T-cell (primary cell): Measurements from ENCODE around the gene DENND2A. TPM values are rescaled to one million over a fixed set of nuclear protein-coding genes. Genes with fewer than 3 reads are reported as not detected.
"Not testable (repeated sequence)": the region's sequence is repeated elsewhere in the genome, so short reads cannot be mapped to it uniquely, and the experiment has no call there.

Experiments used
- ATAC-seq, 4 experiments: fragments of 200-7000 bp in 3 of 4; fragments of 150-1000 bp in 1 of 4; cut with Tn5 transposase; replicated peaks in 1 of 4; 1 replicate in 3 of 4; 2 replicates in 1 of 4; pipeline ENCODE4 v1.10.0; 2021; ENCODE audit warnings: moderate library complexity in 3 of 4, mild to moderate bottlenecking in 2 of 4, moderate number of reproducible peaks in 1 of 4
- CTCF ChIA-PET, 2 donors: fragments of 300-600 bp; sonication (Branson Sonifier 250); formaldehyde crosslinking; loops; one replicate each; lab custom pipeline; 2022; ENCODE audit warnings: antibody characterized with exemption in 2 of 2; lab: Charles Lee
- POLR2A ChIA-PET, 2 donors: fragments of 300-600 bp; sonication (Branson Sonifier 250); formaldehyde crosslinking; loops; one replicate each; lab custom pipeline; 2022; ENCODE audit warnings: antibody characterized with exemption in 2 of 2; lab: Charles Lee
- DNase-seq, 35 experiments: peaks; one replicate each; pipeline versions ENCODE4 v3.0.0 to v3.0.0-alpha.2; 2013 to 2023
- H3K27ac ChIP-seq: one replicate; pipeline ENCODE4 v1.5.1; 2013; ENCODE audit warnings: low read length
- H3K27me3 ChIP-seq, 2 experiments: replicated peaks in 1 of 2; 1 replicate in 1 of 2; 2 replicates in 1 of 2; pipeline versions ENCODE4 v1.6.1 to v1.7.0; 2013; ENCODE audit warnings: low read length in 1 of 2, mixed read lengths in 1 of 2; ENCODE audit not compliant: control insufficient read depth in 2 of 2, insufficient read depth in 2 of 2; ENCODE audit errors: extremely low read depth in 1 of 2
- H3K36me3 ChIP-seq, 2 donors: 1 replicate in 1 of 2; 2 replicates in 1 of 2; pipeline versions ENCODE4 v1.6.1 to v1.7.0; 2013; ENCODE audit warnings: low read length in 1 of 2; ENCODE audit not compliant: control insufficient read depth in 2 of 2, insufficient read depth in 1 of 2; ENCODE audit errors: extremely low read depth in 1 of 2
- H3K4me1 ChIP-seq, 2 experiments: 1 replicate in 1 of 2; 2 replicates in 1 of 2; pipeline versions ENCODE4 v1.6.1 to v1.7.0; 2013; ENCODE audit warnings: low read length in 2 of 2, mixed read lengths in 1 of 2; ENCODE audit not compliant: insufficient read depth in 2 of 2, control insufficient read depth in 1 of 2; ENCODE audit errors: extremely low read depth in 1 of 2
- H3K4me3 ChIP-seq, 2 donors: 1 replicate in 1 of 2; 2 replicates in 1 of 2; pipeline versions ENCODE4 v1.5.1 to v1.7.0; 2013; ENCODE audit warnings: mild to moderate bottlenecking in 2 of 2, low read length in 1 of 2, moderate library complexity in 1 of 2; ENCODE audit not compliant: control insufficient read depth in 1 of 2; ENCODE audit errors: extremely low read depth in 1 of 2
- H3K9me3 ChIP-seq: 2 replicates; pipeline ENCODE4 v1.7.0; 2013
- H3K27ac Mint-ChIP-seq, 2 donors: one replicate each; pipeline ENCODE4 v1.8.0; 2020 to 2021; ENCODE audit warnings: mild to moderate bottlenecking in 2 of 2, mixed read lengths in 2 of 2
- H3K27me3 Mint-ChIP-seq, 2 donors: one replicate each; pipeline ENCODE4 v1.8.0; 2021 to 2022; ENCODE audit warnings: mixed read lengths in 2 of 2
- H3K36me3 Mint-ChIP-seq: one replicate; pipeline ENCODE4 v1.8.0; 2021; ENCODE audit warnings: mixed read lengths
- H3K4me1 Mint-ChIP-seq, 3 donors: one replicate each; pipeline ENCODE4 v1.8.0; 2020 to 2022; ENCODE audit warnings: mixed read lengths in 3 of 3, mild to moderate bottlenecking in 1 of 3
- H3K4me3 Mint-ChIP-seq, 3 donors: one replicate each; pipeline ENCODE4 v1.8.0; 2020 to 2022; ENCODE audit warnings: mild to moderate bottlenecking in 3 of 3, mixed read lengths in 3 of 3, moderate library complexity in 3 of 3
- H3K9me3 Mint-ChIP-seq, 3 donors: one replicate each; pipeline ENCODE4 v1.8.0; 2020 to 2022; ENCODE audit warnings: mixed read lengths in 3 of 3
- WGBS: methylation state at CpG from one replicate; pipeline ENCODE4 v1.1.5; 2013; ENCODE audit warnings: missing lambda C conversion rate; ENCODE audit not compliant: insufficient coverage; 5-methylcytosine and 5-hydroxymethylcytosine counted together
- total RNA-seq, 35 experiments: library from RNA in 6 of 35; stranded (reverse) in 6 of 35; fragments of 120-200 nt in 1 of 35; gene quantifications; one replicate each; pipeline versions ENCODE4 v1.2.1 to v1.2.4 and lab custom pipeline; 2013 to 2026

The DENND2A gene
- total RNA-seq, 5 donors from 2014 or later (not counting 1 experiment from before 2014, with no cell fraction given), result 0.09 TPM; not detected in 4

DNA sequence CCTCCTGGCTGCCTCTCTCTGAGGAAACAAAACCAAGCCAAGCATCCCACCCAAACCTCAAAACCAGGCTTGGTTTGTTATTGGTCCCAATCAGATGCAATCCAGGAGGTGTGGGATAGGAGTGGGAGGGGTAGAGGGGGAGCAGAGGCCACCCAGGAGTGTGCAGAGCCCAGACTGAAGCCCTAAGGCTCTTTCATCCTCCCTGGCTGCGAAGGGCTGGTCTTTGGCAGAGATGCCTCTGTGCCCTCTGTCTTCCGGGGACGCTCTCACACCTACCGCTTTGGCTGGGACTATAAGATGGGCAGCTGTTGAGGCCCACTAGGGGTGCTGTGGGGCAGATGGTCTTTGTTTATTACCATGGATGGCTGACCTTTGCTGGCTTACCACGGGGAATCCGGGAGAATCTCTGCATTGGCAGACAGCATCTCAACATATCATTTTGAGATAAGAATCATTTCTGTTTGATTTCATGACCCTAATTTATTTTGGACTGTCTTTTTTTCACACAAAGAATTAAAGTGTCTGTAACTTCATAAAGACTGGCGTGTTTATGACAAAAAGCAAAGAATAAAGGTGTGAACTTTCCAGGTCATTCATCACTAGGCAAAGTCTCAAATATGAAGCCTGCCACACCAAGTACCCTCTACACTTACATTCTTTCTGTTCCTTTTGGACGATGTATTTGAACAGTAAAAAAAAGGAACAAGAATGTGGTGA is 6.5 kb upstream of the DENND2A start:
- DNase-seq (peak in 23 of 35 experiments; percentile 12 to 56 (median 23)), ATAC-seq (peak; percentile 83 to 92 (median 88))
- no peak overlapping the region for H3K27ac ChIP-seq
- no peaks in the 10 kb centered on the region for H3K9me3 ChIP-seq
- H3K4me3 ChIP-seq, result no peak overlapping the region
- no CpG with 5 or more reads among the region's 8 CpGs for WGBS
- Mint-ChIP-seq H3K4me1 (peaks cover 5 to 7% (median 7%) of the 10 kb centered on the region in 3 donors), H3K36me3 (no peaks in the 10 kb centered on the region), H3K27ac (no peak overlapping the region), H3K27me3 (peaks cover 18 to 22% of the 10 kb centered on the region in 2 donors), H3K9me3 (no peaks in the 10 kb centered on the region), H3K4me3 (no peak overlapping the region)
- H3K4me1 ChIP-seq, result peaks cover 0 to 8% of the 10 kb centered on the region in 2 experiments
- H3K36me3 ChIP-seq, result no peaks in the 10 kb centered on the region
- ChIA-PET POLR2A (no interaction called here), CTCF (interaction anchor here (0.6 to 0.8 kb wide), 3 partner anchors 122 to 1948 kb away, joined by 3 to 7 read pairs (median 4); no protein-coding TSS in a partner anchor)
- peaks cover 0 to 38% of the 10 kb centered on the region in 2 experiments for H3K27me3 ChIP-seq

DNA sequence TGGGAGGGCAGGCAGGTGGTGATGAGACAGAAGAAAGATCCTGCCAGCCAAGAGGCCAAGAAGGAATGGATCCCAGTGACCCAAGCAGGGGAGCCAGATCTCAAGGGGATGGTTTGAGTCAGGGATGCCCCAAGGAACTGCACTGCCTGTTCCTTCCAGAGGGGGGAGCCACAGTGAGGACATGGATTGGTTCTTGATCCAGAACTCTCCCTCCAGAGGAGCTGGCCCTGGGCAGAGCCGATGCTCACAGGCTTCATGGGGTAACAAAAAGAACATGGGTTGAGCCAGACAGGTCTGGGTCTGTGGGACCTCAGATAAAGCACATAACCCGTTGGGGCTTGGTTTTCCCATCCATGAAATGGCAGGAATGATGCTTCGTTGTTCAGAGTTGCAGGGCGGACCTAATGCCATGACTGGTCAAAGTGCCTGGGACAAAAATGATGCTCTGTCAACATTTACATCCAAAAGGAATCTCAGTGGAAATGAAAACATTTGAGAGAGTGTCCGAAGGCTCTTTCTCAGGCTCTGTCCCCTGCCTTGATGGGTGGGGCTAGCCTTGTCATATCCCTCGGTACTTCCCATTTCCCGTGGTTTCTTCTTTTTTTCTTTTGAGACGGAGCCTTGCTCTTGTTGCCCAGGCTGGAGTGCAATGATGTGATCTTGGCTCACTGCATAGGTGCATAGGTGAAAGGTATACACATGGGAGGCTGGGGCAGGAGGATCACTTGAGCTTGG is 4.7 kb upstream of the DENND2A start:
- 62% methylated on average over 3 of the region's 8 CpGs for WGBS
- ChIA-PET CTCF (no interaction called here), POLR2A (no interaction called here)
- Histone ChIP-seq H3K27me3 (peaks cover 2 to 45% of the 10 kb centered on the region in 2 experiments), H3K4me1 (peaks cover 0 to 15% of the 10 kb centered on the region in 2 experiments), H3K27ac (no peak overlapping the region), H3K9me3 (no peaks in the 10 kb centered on the region), H3K4me3 (no peak overlapping the region), H3K36me3 (no peaks in the 10 kb centered on the region)
- ATAC-seq (no peak), DNase-seq (peak in 1 of 35 experiments; percentile 14)
- Mint-ChIP-seq H3K27me3 (peaks cover 29 to 30% of the 10 kb centered on the region in 2 donors), H3K27ac (no peak overlapping the region), H3K36me3 (no peaks in the 10 kb centered on the region), H3K9me3 (no peaks in the 10 kb centered on the region), H3K4me1 (peaks cover 13 to 17% (median 13%) of the 10 kb centered on the region in 3 donors), H3K4me3 (no peak overlapping the region)

DNA sequence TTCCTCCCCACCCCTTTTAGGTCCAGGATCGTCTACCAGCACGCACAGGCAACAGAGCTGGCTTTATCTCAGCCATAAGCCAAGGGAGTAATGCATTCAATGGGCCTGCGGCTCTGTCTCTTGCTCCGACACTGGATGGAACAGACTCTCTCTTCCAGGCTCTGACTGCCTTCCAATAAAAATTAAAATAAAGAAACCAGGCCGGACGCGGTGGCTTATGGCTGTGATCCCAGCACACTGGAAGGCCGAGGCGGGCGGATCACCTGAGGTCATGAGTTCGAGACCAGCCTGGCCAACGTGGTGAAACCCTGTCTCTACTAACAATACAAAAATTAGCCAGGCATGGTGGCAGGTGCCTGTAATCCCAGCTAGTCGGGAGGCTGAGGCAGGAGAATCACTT is 4.1 kb upstream of the DENND2A start:
- Mint-ChIP-seq H3K4me1 (peaks cover 16 to 20% (median 17%) of the 10 kb centered on the region in 3 donors), H3K27me3 (peaks cover 34% of the 10 kb centered on the region in 2 donors)
- H3K4me3 Mint-ChIP-seq, DNase-seq, H3K36me3 Mint-ChIP-seq, POLR2A ChIA-PET, ATAC-seq, H3K27ac ChIP-seq, CTCF ChIA-PET, H3K36me3 ChIP-seq, H3K9me3 Mint-ChIP-seq, H3K4me3 ChIP-seq, H3K9me3 ChIP-seq, H3K27ac Mint-ChIP-seq: not testable (repeated sequence)
- peaks cover 0 to 20% of the 10 kb centered on the region in 2 experiments for H3K4me1 ChIP-seq
- peaks cover 3 to 49% of the 10 kb centered on the region in 2 experiments for H3K27me3 ChIP-seq
- WGBS, result 81% methylated on average over 7 of the region's 13 CpGs

DNA sequence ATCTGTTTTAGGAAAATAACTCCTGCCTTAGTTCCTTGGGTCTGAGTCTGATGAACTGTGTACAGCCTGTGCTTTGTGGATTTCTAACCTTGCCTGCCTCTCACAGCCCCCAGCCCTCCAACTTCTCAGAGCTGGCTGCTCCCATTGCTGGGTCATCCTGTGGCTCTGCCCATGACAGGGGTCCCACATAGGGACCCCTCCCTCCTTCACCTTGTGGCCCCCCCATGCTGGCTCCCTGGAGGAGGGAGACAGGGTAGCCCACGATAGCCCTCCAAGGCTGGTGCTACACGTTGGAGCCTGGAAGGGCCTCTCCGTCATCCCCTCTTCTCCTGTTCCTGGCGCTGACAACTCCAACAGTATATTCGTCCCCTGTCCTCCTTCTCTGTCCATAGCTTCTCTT is 2.8 kb upstream of the DENND2A start:
- Histone ChIP-seq H3K4me3 (no peak overlapping the region), H3K27me3 (peaks cover 5 to 62% of the 10 kb centered on the region in 2 experiments), H3K4me1 (peaks cover 0 to 29% of the 10 kb centered on the region in 2 experiments), H3K27ac (no peak overlapping the region), H3K36me3 (no peaks in the 10 kb centered on the region), H3K9me3 (no peaks in the 10 kb centered on the region)
- POLR2A ChIA-PET, result no interaction called here
- no CpG with 5 or more reads among the region's 5 CpGs for WGBS
- Mint-ChIP-seq H3K4me3 (no peak overlapping the region), H3K27me3 (peaks cover 40 to 43% of the 10 kb centered on the region in 2 donors), H3K36me3 (no peaks in the 10 kb centered on the region), H3K27ac (no peak overlapping the region), H3K9me3 (no peaks in the 10 kb centered on the region), H3K4me1 (peaks cover 22 to 28% (median 28%) of the 10 kb centered on the region in 3 donors)
- CTCF ChIA-PET, result interaction anchor here in 1 of 2 donors (0.5 kb wide), 1 partner anchor 95 kb away, joined by 3 read pairs; no protein-coding TSS in a partner anchor
- no peak for ATAC-seq
- DNase-seq, result no peak

DNA sequence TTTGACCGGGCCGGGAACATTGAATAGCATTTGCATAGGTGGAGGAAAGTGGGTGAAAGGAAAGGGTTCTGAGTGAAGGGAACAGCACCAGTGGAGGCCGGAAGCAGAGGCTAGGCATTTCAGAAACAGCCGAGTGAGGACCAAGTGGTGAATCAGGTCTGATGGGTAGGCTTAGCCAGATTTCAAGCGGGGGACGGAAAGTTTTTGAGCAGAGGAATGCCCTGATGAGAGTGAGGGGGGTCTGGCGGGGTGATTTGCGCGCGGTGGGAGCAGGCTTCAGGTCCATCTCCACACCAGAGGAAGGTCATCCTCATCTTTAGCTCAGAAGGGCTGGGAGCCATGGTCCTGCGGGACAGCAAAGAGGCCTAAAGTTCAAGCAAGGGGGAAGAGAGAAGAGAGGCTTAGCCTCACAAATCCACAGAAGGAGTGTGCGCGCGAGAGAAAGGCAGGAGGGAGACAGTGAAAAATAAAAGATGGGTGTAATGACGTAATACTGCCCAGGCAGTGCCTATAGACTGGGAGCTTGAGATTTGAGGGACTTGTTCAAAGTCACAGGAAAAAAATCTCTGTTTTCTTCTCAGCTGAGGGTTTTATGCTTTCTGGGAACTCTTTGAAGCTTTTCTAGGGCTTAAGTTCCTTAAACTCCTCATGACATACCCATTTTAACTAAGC is 1.0 kb upstream of the DENND2A start:
- WGBS, result 54% methylated on average over 10 of the region's 15 CpGs
- peak overlapping the region; percentile 44 to 71 (median 46) for H3K4me3 Mint-ChIP-seq
- H3K27ac ChIP-seq, result no peak overlapping the region
- peaks cover 0 to 23% of the 10 kb centered on the region in 2 experiments for H3K4me1 ChIP-seq
- H3K9me3 Mint-ChIP-seq, result no peaks in the 10 kb centered on the region
- POLR2A ChIA-PET, result no interaction called here
- DNase-seq, result no peak
- peaks cover 5 to 69% of the 10 kb centered on the region in 2 experiments for H3K27me3 ChIP-seq
- CTCF ChIA-PET, result interaction anchor here in 1 of 2 donors (0.6 kb wide), 1 partner anchor 14 kb away, joined by 8 read pairs; no protein-coding TSS in a partner anchor
- peaks cover 15 to 24% (median 22%) of the 10 kb centered on the region in 3 donors for H3K4me1 Mint-ChIP-seq
- H3K9me3 ChIP-seq, result no peaks in the 10 kb centered on the region
- no peaks in the 10 kb centered on the region for H3K36me3 ChIP-seq
- no peak overlapping the region for H3K4me3 ChIP-seq
- H3K36me3 Mint-ChIP-seq, result no peaks in the 10 kb centered on the region
- peaks cover 56 to 59% of the 10 kb centered on the region in 2 donors for H3K27me3 Mint-ChIP-seq
- no peak for ATAC-seq
- H3K27ac Mint-ChIP-seq, result no peak overlapping the region
